AG04449 (cell line): ENCODE measurements around the gene COPZ1.

Experiments
- CTCF ChIA-PET: fragments of 350-600 bp; formaldehyde crosslinking; extraction: SDS; loops from one replicate; lab custom pipeline; 2021; ENCODE audit warnings: antibody characterized with exemption; lab: Yijun Ruan, JAX
- POLR2A ChIA-PET: fragments of 400-600, 350-600 bp; formaldehyde crosslinking; extraction: SDS; loops from one replicate; lab custom pipeline; 2020; ENCODE audit warnings: antibody characterized with exemption, inconsistent platforms; lab: Yijun Ruan, JAX
- DNase-seq: peaks from one replicate; pipeline ENCODE4 v3.0.0-alpha.2; 2010; ENCODE audit warnings: low read depth, low spot score
- H3K4me3 ChIP-seq: 2 replicates; pipeline ENCODE4 v1.5.1; 2011; ENCODE audit warnings: low read depth, mild to moderate bottlenecking, control low read depth, low read length
- TF ChIP-seq, protein P1 (sequence below): IDR thresholded peaks from one replicate; pipeline ENCODE4 v1.5.1; 2011; ENCODE audit warnings: mild to moderate bottlenecking, moderate library complexity, low read length, control low read depth, inconsistent platforms; ENCODE audit not compliant: insufficient read depth; ENCODE audit errors: missing control alignments

COPZ1 gene

GRCh38 chr12:54390668-54391551 lies 66.0 kb downstream of the COPZ1 start:
- CTCF ChIA-PET = interaction anchor here (1.0 to 4.1 kb wide), 7 partner anchors 9 to 50 kb away, joined by 3 to 76 read pairs (median 6); no protein-coding TSS in a partner anchor
- DNase-seq = no peak
- no peak overlapping the region for H3K4me3 ChIP-seq
- POLR2A ChIA-PET = no interaction called here
- TF ChIP-seq, protein P1, sequence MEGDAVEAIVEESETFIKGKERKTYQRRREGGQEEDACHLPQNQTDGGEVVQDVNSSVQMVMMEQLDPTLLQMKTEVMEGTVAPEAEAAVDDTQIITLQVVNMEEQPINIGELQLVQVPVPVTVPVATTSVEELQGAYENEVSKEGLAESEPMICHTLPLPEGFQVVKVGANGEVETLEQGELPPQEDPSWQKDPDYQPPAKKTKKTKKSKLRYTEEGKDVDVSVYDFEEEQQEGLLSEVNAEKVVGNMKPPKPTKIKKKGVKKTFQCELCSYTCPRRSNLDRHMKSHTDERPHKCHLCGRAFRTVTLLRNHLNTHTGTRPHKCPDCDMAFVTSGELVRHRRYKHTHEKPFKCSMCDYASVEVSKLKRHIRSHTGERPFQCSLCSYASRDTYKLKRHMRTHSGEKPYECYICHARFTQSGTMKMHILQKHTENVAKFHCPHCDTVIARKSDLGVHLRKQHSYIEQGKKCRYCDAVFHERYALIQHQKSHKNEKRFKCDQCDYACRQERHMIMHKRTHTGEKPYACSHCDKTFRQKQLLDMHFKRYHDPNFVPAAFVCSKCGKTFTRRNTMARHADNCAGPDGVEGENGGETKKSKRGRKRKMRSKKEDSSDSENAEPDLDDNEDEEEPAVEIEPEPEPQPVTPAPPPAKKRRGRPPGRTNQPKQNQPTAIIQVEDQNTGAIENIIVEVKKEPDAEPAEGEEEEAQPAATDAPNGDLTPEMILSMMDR = no peak

DNA sequence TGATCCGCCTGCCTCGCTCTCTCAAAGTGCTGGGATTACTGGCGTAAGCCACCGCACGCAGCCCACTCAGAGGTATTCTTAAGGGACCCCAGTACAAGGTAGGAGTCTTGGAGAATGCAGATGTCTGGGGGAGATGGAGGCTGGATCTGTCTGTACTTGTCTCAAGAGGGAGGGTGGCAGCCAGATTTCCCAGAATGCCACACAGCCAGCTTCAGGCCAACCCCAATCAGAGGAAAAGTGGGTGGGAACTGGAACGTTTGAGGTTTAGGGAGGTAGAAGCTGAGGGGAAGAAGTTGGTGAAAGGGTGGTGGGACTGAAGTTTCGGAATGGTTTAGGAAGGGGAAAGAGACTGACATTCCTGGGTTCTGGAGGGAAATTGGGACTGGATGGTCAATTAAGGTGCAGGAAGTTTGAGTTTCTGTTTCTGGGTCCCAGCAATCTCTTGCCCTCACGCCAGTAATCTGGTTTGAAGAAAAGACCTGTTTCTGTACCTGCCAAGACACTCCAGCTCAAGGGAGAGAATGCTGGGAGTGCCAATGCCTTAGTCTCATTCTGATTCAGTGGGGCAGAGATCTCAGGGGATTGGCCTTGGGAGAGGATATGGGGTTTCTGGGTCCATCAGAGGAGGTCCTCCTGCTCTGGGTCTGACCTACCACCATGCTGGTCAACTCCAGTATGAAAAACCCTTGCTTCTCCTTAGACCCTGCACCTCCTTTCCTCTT lies 67.7 kb downstream of the COPZ1 start:
- ChIA-PET CTCF (interaction anchor here (0.9 to 4.1 kb wide), 17 partner anchors 8 to 68 kb away, joined by 3 to 76 read pairs (median 6); partner anchors contain the start of genes COPZ1 and ZNF385A), POLR2A (interaction anchor here (1.1 kb wide), 2 partner anchors 11 to 19 kb away, joined by 3 read pairs; no protein-coding TSS in a partner anchor)
- H3K4me3 ChIP-seq = no peak overlapping the region
- TF ChIP-seq, protein P1 = no peak
- DNase-seq = no peak

DNA sequence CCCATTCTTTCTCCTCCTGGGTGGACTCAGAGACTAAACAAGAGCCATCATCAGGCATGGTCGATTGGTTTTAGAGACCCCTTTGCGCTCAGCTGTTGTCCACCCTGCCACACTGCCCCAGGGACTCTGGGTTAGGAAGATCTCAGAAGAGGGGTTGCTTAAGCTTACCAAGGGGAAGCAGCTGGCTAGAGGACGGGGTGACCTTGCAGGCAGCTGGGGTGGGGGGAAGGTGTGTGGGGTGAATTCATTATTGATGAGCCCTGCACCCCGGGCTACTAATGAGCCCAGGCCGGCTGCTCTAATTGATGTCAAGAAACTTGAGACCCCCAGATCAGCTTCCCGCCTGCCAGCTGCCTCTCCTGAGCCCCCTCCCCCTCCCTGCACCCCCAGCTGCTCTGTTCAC lies 68.3 kb downstream of the COPZ1 start:
- no peak overlapping the region for H3K4me3 ChIP-seq
- no peak for DNase-seq
- CTCF ChIA-PET = interaction anchor here (0.7 to 4.1 kb wide), 18 partner anchors 8 to 99 kb away, joined by 3 to 76 read pairs (median 6); partner anchors contain the start of genes COPZ1 and ZNF385A
- TF ChIP-seq, protein P1 = no peak
- POLR2A ChIA-PET = interaction anchor here (1.1 kb wide), 2 partner anchors 11 to 18 kb away, joined by 3 read pairs; no protein-coding TSS in a partner anchor

DNA sequence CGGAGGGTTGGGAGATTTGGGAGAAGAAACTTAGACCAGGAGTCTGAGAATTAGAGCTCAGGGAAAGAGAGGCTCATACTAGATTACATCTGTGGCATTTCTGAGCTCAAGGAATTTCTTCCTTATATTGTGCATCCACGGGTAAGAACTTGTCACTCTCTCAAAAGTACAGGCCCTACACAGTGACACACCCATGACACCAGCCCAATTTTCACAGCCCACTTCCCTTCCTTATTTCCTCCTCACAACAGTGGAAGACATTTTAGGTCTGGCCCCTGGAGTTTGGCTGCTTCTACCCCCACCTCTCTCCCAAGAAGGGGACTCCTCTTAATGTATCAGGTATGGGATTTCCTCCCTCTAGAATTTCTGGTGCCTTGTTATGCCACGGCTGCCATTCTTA lies 68.8 kb downstream of the COPZ1 start:
- TF ChIP-seq, protein P1 = no peak
- ChIA-PET CTCF (interaction anchor here (0.6 to 4.1 kb wide), 19 partner anchors 9 to 100 kb away, joined by 3 to 76 read pairs (median 6); partner anchors contain the start of genes COPZ1 and ZNF385A), POLR2A (interaction anchor here (1.1 kb wide), 2 partner anchors 10 to 18 kb away, joined by 3 read pairs; no protein-coding TSS in a partner anchor)
- H3K4me3 ChIP-seq = no peak overlapping the region
- no peak for DNase-seq

DNA sequence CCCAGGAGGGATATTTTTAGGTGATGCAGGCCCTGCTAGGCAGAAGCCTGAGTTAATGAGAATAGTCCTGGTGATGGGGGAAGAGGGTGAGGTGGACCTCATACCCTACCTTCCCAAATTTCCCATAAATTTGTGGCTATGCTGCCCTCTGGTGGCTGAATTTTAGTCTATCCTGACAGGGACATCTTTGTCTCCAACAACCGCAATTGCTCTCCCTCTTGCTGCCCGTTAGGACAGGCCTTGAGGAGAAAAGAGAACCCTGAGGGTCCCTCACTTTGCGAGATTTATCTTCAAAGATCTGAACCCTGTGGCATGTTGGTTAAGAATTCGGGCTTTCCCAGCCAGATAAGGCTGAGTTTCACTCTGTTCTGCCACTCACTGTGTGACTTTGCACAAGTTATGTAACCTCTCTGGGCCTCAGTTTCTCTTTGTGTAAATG lies 69.4 kb downstream of the COPZ1 start:
- DNase-seq = no peak
- ChIA-PET POLR2A (no interaction called here), CTCF (interaction anchor here (0.6 to 4.1 kb wide), 14 partner anchors 9 to 100 kb away, joined by 3 to 76 read pairs (median 10); partner anchors contain the start of genes COPZ1 and ZNF385A)
- TF ChIP-seq, protein P1 = peak; percentile 49
- H3K4me3 ChIP-seq = no peak overlapping the region
